ENCODE measurements around the gene S100PBP.
A peak's percentile ranks its signal among the peaks of the same experiment; 100 is the strongest.
"Not testable (repeated sequence)": the region's sequence is repeated elsewhere in the genome, so short reads cannot be mapped to it uniquely, and the experiment has no call there.

Gene S100PBP

DNA sequence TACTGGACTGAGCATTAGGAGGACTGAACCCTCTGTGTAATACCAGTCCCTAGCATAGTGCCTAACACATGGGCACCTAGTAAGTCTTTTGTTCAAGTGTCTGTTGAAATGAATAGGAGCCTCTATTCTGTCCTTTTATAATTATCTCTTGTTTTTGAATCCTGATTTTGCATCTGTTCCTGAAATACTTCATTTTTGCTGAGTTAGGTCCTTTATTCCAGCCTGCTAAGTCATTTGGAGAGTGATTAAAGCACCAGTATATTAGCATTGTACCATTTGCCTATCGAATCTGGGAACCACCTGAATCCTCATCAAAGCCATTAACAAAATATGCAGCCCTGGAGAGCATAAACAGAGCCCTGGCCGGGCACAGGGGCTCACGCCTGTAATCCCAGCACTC is 32.6 kb upstream of the S100PBP start:
- no peak for DNase-seq (ENCODE audit: low read depth)

DNA sequence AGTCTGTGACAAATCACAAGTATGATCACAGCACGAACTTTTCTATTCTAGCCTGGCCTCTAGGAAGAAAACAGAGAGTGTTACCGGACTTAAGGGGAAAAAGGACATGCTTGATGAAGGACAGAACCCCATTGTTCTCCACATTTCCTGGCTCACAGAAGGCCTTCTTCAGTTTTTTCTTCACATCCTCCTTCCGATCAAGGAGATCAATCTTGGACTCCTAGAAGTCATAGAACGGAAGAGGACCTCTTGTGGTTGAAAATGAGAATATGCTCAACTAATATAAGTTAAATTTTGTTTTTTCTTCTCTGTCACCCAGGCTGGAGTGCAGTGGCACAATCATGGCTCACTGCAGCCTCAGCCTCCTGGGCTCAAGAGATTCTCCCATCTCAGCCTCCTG is 30.6 kb upstream of the S100PBP start:
- DNase-seq (ENCODE audit: low read depth) = no peak

DNA sequence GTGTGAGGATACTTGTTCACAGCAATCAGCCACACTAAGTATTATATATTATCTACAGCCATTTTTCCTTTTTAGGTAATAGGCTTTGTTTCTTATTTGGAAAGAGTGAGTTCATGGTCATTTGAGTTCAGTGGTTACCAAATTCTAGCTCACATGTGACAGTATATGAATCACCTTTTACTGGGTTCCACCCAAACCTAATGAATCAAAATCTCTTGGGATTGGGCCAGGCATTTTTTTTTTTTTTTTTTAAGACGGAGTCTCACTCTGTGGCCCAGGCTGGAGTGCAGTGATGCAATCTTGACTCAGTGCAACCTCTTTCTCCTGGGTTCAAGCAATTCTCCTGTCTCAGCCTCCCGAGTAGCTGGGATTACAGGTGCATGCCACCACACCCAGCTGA is 28.1 kb upstream of the S100PBP start:
- DNase-seq (ENCODE audit: low read depth) = peak; percentile 70

DNA sequence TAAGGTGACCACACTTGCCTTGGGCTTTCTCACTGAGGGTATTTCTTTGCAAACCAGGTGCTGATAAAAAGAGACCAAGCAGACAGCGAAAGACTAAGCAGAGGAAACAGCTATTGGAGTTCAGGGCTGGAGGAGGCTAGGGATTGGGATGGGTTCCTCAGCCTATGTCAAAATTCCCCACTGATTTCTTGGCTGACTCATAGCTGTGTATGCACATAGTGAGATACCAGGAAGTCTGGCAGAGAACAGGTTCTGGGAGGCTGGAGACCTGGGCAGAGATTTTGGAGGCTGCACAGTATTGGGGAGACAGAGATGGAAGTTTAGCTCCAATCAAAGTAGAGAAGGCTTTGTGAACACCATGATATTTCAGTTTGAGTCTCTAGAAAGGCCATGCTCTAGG is 25.6 kb upstream of the S100PBP start:
- no peak for DNase-seq (ENCODE audit: low read depth)

DNA sequence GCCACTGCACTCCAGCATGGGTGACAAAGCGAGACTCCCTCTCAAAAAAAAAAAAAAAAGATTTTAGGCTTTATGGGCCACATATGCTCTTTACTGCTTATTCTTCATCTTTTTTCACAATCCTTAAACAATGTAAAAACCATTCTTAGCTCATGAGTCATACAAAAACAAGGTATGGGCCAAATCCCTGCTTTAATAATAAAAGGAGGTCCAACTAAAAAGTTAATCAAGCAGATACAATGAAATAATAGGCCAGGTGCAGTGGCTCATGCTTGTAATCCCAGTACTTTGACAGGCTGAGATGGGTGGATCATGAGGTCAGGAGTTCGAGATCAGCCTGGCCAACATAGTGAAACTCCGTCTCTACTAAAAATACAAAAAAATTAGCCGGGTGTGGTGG is 21.7 kb upstream of the S100PBP start:
- DNase-seq (ENCODE audit: low read depth) = not testable (repeated sequence)

DNA sequence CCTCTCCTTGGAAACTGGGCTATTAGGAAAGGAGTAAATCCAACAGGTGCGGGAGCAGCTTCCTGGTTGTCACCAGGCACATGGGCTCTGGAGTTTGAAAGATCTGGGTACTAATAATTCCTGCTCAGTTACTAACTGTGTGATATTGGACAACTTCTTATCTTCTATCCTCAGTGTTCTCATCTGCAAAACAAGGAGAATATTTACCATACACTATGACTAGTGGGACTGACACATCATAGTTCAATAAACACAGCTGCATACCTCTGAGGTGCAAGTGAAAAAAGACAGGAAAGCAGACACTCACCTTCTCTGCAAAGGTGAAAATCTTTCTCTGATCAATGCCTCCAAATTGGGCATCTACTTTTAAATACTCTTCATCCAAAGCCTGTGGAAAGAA is 20.0 kb upstream of the S100PBP start:
- DNase-seq (ENCODE audit: low read depth) = no peak

DNA sequence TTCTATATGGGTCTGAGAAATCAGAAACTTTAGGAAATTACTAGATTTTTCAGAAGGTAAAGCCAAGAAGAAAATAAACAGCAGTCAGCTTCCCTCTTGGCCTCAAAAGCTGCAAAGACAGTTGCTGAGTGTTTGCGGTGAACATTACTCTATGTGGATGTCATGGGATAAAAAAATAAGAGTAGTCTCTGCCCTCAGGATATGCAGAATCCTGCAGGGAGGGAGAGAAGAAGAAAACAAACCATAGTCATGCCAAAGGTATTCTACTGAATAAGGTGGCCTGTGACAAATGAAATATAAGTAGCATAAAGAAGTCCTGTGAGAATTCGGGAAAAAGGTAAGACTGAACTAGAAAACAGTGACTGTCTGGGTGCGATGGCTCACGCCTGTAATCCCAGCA is 19.3 kb upstream of the S100PBP start:
- DNase-seq (ENCODE audit: low read depth) = peak; percentile 75

DNA sequence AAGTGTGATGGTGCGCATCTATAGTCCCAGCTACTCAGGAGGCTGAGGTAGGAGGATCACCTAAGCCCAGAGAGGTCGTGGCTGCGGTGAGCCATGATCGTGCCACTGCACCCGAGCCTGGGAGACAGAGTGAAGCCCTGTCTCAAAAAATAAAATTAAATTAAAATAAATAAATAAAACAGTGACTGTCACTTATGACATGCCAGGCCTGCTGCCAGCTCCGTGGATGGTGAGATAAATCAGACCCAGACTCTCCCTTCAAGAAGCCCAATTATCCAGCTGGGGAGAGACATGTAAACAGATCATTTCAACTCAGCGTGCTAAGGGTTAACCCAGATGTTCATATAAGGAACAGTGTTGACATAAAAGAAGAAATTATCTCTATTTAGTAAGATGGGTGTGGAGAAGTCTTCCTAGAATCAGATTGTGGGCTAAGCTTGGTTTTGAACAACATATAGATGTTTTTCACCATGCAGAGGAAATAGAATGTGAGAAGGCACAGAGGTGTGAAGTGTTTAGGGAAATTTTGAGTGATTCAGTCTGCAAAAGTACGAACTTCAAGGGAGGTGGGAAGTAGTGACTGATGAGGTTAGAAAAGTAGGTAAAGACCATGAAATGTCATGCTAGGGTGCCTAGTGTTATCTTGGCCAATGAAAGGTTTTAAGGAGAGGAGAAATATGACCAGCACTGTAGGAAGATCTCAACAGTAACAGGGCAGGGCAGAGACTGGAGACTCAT is 18.6 kb upstream of the S100PBP start:
- DNase-seq (ENCODE audit: low read depth) = no peak

DNA sequence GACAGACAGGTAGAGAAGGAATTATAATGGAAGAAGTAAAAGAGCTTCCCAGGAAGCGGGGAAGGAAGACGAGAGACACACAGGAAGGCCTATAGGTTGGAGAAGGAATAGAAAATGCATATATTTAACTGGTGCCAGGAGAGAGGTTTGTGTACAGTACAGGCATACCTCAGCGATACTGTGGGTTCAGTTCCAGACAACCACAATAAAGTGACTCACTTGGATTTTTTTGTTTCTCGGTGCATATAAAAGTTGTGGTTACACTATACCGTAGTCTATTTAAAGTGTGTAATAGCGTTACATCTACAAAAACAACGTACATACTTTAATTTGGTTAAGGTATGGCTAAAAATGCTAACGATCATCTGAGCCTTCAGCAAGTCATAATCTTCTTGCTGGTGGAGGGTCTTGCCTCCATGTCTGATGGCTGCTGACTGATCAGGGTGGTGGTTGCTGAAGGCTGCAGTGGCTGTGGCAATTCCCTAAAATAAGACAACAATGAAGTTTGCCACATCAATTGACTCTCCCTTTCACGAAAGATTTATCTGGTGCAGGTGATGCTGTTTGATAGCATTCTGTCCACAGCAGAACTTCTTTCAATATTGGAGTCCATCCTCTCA is 16.2 kb upstream of the S100PBP start:
- peak; percentile 79 for DNase-seq (ENCODE audit: low read depth)

DNA sequence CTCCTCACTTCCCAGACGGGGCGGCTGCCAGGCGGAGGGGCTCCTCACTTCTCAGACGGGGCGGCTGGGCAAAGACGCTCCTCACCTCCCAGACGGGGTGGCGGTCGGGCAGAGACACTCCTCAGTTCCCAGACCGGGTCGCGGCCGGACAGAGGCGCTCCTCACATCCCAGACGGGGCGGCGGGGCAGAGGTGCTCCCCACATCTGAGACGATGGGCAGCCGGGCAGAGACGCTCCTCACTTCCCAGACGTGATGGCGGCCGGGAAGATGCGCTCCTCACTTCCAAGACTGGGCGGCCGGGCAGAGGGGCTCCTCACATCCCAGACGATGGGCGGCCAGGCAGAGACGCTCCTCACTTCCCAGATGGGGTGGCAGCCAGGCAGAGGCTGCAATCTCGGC is 13.0 kb upstream of the S100PBP start:
- DNase-seq (ENCODE audit: low read depth) = not testable (repeated sequence)

DNA sequence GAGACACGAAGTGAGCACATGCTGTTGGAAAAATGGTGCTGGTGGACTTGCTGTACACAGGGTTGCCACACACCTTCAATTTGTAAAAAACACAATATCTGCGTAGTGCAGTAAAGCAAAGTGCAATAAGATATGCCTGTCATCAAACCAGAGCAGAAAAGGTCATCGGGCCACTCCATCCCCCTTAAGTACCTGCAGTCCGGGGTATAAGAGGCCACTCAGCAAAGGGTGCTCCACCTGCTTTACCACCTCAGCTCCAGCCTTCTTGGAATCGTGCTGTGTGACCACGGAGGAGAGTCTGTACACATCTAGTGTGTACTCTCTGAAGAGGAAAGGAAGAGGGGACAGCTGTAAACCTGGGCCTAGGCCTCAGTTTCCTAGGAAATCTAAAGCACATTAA is 11.2 kb upstream of the S100PBP start:
- no peak for DNase-seq (ENCODE audit: low read depth)

DNA sequence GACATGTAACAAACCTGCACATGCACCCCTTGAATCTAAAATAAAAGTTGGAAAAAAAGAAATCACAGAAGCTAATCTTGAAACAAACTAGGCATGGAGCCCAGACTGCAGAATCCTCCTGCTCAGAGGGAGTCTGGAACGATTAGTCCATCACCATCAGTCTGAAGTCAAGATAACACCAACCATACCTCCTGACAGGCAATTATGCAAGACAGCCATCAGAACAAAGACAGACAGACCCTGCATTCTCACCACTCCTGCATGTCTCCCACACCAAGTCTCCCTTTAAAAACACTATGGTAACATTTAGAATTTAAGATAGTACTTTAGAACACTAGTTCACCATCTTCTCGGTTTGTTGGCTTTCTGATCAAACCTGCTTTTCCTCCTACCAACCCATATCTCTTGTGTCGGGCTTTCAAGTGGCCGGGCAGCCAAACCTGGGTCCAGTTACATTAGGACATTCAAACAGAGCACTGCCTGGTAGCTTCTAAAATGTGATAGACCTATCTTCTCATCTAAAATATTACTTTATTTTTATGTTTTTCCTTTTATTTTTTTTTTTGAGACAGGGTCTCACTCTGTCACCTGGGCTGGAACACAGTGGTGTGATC is 10.4 kb upstream of the S100PBP start:
- DNase-seq (ENCODE audit: low read depth) = no peak

DNA sequence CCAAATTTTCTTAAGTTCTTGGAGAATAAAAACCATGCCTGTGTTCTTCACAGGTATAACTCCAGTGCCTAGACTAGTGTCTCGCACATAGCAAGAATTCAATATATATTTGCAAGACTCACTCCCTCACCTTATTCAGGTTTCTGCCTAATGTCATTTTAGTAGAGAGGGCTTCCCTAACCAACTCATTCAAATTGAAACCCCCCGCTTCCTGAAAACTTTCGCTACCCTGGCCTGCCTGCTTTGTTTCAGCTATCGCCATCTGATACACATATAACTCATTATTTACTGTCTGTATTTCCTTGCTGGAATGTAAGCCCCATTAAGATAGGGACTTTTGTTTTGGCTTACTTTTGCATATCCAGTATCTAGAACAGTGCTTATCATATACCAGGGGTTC is 8.9 kb upstream of the S100PBP start:
- no peak for DNase-seq (ENCODE audit: low read depth)

DNA sequence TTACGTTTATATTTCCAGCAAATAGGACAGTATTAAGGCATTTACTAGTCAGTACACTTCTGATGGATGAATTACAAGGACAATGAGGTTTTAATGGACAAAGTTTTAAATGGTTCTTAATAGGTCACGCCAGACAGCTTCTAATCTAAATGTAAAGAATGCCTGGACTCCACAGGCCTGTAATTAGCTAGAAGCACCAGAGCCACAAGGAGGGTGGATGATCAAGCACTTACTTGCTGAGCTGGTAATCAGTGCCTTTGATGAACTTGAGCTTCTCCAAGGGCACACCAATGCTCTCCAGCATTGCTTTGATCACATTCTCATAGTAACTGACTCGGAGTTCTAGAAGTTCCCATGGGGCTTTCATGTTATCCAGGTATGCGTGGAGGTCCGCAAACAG is 7.1 kb upstream of the S100PBP start:
- DNase-seq (ENCODE audit: low read depth) = no peak

DNA sequence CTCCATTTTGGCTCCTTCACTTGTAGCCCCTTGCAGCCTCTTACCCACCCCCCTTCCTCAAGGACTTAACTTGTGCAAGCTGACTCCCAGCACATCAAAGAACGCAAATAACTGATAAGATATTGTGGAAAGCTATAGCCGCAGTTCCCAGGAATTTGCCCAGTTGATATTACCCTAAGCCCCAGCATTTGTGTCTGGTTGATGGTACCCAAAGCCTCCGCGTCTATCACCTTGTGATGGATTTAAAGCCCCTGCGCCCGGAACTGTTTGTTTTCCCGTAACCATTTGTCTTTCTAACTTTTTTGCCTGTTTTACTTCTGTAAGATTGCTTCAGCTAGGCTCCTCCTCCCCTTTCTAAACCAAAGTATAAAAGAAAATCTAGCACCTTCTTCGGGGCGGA is 6.2 kb upstream of the S100PBP start:
- no peak for DNase-seq (ENCODE audit: low read depth)

DNA sequence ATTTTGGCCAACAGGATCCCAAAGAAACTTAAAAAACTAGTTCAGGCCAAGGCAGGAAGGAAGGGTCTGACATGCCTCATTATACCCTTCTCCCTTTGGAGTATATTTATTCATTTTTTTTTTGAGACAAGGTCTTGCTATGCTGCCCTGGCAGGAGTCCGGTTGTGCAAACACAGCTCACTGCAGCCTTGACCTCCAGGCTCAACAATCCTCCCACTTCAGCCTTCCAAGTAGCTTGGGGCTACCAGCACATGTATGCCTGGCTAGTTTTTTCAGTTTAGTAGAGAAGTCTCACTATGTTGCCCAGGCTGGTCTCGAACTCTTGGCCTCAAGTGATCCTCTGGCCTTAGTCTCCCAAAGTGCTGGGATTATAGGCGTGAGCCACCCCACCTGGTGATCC is 5.5 kb upstream of the S100PBP start:
- DNase-seq (ENCODE audit: low read depth) = no peak

DNA sequence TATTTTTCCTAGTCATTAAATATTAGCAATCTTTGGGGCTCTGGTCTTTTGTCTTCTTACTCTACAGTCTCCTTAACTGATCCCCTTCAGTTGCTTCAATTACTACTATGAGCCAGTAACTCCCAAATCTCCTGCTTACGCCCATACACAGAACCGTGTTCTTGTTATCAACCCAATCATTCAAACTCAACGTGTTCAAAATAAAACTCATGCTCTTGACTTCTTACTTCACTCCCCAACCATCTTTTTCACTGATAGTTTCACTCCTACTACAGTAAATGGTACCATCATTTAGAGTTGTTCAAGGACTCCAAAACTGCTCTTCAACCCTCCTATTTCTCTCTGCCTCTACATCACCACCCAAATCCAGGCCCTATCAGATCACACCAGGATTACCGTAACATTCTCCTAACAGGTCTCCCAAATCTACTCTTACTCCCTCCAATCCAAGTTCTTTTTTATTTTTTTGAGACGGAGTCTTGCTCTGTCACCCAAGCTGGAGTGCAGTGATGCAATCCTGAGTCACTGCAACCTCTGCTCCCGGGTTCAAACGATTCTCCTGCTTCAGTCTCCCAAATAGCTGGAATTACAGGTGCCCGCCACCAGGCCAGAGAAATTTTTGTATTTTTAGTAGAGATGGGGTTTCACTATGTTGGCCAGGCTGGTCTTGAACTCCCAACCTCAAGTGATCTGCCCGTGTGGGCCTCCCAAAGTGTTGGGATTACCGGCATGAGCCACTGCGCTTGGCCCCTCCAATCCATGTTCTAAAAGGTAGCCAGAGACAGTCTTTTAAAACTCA is 3.3 kb upstream of the S100PBP start:
- DNase-seq (ENCODE audit: low read depth) = no peak

DNA sequence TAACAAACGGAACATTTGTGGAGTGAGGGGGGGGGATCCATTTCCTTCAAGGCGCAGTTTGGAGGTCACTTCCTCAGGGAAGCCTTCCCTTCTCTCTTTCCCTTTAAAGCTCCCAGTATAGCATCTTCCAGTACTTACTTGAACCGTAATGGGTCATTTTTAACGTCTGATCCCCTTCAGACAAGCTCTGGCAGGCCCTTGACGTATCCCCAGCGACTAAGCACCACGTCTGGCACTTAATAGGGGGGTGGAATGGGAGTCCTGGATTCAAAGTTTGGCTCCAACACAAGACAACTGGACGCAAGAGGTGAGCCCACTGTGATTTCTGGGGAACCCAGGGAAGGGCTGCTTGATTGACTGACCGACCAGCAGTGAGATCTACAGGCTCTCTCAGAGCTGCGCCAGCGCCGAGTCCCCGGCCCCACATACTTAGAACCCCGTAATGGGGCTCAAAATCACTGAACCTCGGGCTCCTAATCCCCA is 736 bp upstream of the S100PBP start:
- no peak for DNase-seq (ENCODE audit: low read depth)

DNA sequence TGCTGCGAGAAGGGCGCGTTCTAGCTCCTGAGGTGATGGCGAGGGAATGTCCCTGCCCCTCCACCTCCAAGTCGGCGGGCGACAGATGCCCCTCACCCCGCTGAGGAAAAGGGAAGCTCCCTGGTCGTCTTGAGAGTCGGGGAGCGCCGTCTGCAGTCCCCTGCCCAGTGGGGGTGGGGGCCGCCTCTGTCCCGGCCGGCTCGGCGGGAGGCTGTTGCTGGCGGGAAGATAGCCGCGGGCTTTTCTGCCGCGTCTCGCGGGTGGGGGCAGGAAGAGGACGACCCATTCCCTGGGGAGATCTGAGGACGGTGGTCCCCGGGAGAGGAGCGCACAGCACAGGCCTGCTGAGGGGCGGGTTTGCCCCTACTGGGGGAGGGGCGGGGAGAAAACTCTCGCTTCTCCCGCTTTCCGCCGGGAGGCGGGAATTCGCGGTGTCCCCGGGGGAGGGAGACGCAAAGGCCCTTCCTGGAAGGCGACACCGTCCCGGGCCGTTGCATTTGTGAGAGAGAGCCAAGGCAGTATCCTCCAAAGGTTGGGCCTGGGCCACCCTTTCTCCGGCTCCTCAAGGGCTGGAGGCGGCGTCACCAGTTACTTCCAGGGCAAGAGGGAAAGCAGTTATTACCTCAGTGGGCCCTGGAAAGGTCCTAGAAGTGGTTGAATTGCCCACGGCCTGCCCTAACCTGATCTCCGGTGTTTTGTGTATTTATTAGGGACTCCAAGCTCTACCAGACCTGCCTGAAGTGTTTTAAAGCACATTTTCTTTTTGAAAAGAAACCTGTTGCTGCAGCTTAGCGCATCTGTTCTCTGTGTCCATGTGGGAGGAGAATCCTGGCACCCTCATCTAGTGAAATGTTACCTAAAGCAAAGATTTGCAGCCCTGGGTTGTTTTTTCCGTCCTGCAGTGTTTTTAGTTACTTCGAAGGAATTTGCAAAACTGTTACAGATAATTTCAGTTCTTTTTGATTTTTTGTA is 648 bp downstream of the S100PBP start:
- no peak for DNase-seq (ENCODE audit: low read depth)

DNA sequence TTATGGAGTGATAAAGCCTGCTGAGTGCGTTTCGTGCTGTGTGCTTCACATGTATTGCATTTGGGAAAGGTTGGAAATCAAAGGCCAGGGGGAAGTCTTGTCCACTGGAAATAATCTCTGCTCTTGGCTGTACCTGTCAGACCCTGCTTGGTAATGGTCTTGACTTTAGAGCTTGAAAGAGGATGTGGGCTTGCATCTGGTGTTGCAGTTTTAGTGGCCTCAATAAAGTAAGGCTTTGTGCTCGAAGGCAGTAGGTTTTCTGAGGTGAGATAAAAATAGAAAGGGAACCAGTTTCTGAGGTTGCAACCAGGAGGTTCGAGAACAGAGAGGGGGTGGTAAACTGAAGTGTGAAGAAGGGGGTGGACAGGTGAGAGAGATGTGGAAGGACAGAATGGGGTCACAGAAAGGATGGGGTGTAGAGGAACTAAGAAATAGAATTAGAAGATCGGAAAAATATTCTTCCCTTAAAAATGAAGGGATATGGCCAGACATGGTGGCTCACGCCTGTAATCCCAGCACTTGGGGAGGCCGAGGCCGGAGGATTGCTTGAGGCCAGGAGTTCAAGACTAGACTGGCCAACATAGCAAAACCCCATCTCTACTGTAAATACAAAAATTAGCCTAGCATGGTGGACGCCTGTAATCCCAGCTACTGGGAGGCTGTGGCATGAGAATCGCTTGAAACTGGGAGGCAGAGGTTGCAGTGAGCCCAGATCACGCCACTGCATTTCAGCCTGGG is 1.5 kb downstream of the S100PBP start:
- DNase-seq (ENCODE audit: low read depth) = no peak

DNA sequence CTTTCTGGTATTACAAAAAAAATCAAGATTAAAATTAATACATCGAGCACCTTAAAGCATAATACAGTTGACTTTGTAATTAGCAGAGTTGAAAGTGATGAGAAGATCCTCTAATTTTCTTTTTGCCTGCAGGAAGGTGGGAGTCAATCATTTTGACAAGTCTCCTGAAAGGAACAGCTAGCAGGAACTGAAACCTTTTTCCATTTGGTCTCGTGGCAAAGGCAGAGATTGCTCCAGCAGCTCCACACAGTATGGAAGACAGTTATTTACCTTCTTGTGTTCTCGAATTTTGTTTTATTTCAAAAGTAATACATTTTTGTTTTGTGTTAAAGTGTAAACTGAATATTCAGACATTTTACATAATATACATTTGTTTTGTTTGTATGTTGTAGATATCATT is 7.7 kb downstream of the S100PBP start:
- DNase-seq (ENCODE audit: low read depth) = no peak

Measured in non-pigmented ciliary epithelial cell (primary cell).